WTC11 (cell line): ENCODE data around the gene PCDHA9.

ENCODE experiments used
- ATF2 ChIP-seq: sonication (generic); formaldehyde crosslinking; IDR thresholded peaks from 2 replicates; pipeline ENCODE4 v1.8.1; 2022; ENCODE audit warnings: low read depth, missing genetic modification reagents, borderline replicate concordance
- ATF3 ChIP-seq: sonication (generic); formaldehyde crosslinking; conservative IDR thresholded peaks from 2 replicates; pipeline ENCODE4 v1.8.1; 2022; ENCODE audit warnings: mild to moderate bottlenecking, missing genetic modification reagents
- CREM ChIP-seq: sonication (generic); formaldehyde crosslinking; IDR thresholded peaks from 2 replicates; pipeline ENCODE4 v1.8.1; 2022; ENCODE audit warnings: mild to moderate bottlenecking, missing genetic modification reagents, moderate library complexity
- GABPB1 ChIP-seq: sonication (generic); formaldehyde crosslinking; IDR thresholded peaks from 2 replicates; pipeline ENCODE4 v1.8.1; 2023; ENCODE audit warnings: mild to moderate bottlenecking, missing genetic modification reagents
- JUN ChIP-seq: sonication (generic); formaldehyde crosslinking; IDR thresholded peaks from 2 replicates; pipeline ENCODE4 v1.8.0; 2023; ENCODE audit warnings: mild to moderate bottlenecking, missing genetic modification reagents
- NFATC4 ChIP-seq: fragments of 250-450 bp; sonication (Bioruptor Pico); IDR thresholded peaks from 2 replicates; pipeline ENCODE4 v1.9.0; 2021; ENCODE audit warnings: mild to moderate bottlenecking
- NFYB ChIP-seq: sonication (generic); formaldehyde crosslinking; conservative IDR thresholded peaks from 2 replicates; pipeline ENCODE4 v1.8.0; 2022; ENCODE audit warnings: low read depth, missing genetic modification reagents
- PRDM15 ChIP-seq: sonication (generic); formaldehyde crosslinking; IDR thresholded peaks from 2 replicates; pipeline ENCODE4 v1.8.0; 2022; ENCODE audit warnings: missing genetic modification reagents
- RORB ChIP-seq: fragments of 250-450 bp; sonication (Bioruptor Pico); IDR thresholded peaks from 2 replicates; pipeline ENCODE4 v1.9.0; 2021; ENCODE audit warnings: mild to moderate bottlenecking
- ZNF263 ChIP-seq: sonication (generic); formaldehyde crosslinking; IDR thresholded peaks from 2 replicates; pipeline ENCODE4 v1.8.1; 2022; ENCODE audit warnings: low read depth, mild to moderate bottlenecking, moderate library complexity, missing genetic modification reagents
- TF ChIP-seq, protein P1 (sequence below): fragments of 200-600 bp; IDR thresholded peaks from 2 replicates; pipeline ENCODE4 v1.8.0; 2022; ENCODE audit warnings: antibody characterized with exemption
- TF ChIP-seq, protein P2 (sequence below): sonication (generic); formaldehyde crosslinking; IDR thresholded peaks from 2 replicates; pipeline ENCODE4 v1.8.0; 2022; ENCODE audit warnings: mild to moderate bottlenecking, missing genetic modification reagents
- TF ChIP-seq, protein P3 (sequence below): sonication (generic); formaldehyde crosslinking; conservative IDR thresholded peaks from 2 replicates; pipeline ENCODE4 v1.8.1; 2023; ENCODE audit warnings: mild to moderate bottlenecking, low read depth, missing genetic modification reagents, moderate library complexity

DNA sequence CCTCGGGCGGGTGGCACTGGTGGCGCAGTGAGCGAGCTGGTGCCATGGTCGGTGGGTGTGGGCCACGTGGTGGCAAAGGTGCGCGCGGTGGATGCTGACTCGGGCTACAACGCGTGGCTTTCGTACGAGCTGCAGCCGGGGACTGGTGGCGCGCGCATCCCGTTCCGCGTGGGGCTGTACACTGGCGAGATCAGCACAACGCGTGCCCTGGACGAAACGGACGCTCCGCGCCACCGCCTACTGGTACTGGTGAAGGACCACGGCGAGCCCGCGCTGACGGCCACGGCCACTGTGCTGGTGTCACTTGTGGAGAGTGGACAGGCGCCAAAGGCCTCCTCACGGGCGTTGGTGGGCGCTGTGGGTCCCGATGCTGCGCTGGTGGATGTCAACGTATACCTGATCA, 39.3 kb upstream of the PCDHA9 start:
- TF ChIP-seq RORB (CRISPR knock-in tag) (no peak), NFYB (CRISPR knock-in tag) (no peak), ZNF263 (CRISPR knock-in tag) (no peak), NFATC4 (CRISPR knock-in tag) (no peak), ATF3 (CRISPR knock-in tag) (no peak), ATF2 (CRISPR knock-in tag) (no peak), PRDM15 (CRISPR knock-in tag) (no peak), JUN (CRISPR knock-in tag) (no peak), GABPB1 (CRISPR knock-in tag) (no peak), CREM (CRISPR knock-in tag) (no peak)
- TF ChIP-seq, protein P1, sequence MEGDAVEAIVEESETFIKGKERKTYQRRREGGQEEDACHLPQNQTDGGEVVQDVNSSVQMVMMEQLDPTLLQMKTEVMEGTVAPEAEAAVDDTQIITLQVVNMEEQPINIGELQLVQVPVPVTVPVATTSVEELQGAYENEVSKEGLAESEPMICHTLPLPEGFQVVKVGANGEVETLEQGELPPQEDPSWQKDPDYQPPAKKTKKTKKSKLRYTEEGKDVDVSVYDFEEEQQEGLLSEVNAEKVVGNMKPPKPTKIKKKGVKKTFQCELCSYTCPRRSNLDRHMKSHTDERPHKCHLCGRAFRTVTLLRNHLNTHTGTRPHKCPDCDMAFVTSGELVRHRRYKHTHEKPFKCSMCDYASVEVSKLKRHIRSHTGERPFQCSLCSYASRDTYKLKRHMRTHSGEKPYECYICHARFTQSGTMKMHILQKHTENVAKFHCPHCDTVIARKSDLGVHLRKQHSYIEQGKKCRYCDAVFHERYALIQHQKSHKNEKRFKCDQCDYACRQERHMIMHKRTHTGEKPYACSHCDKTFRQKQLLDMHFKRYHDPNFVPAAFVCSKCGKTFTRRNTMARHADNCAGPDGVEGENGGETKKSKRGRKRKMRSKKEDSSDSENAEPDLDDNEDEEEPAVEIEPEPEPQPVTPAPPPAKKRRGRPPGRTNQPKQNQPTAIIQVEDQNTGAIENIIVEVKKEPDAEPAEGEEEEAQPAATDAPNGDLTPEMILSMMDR: no peak
- TF ChIP-seq, protein P2, sequence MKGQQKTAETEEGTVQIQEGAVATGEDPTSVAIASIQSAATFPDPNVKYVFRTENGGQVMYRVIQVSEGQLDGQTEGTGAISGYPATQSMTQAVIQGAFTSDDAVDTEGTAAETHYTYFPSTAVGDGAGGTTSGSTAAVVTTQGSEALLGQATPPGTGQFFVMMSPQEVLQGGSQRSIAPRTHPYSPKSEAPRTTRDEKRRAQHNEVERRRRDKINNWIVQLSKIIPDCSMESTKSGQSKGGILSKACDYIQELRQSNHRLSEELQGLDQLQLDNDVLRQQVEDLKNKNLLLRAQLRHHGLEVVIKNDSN (CRISPR knock-in tag): no peak
- TF ChIP-seq, protein P3, sequence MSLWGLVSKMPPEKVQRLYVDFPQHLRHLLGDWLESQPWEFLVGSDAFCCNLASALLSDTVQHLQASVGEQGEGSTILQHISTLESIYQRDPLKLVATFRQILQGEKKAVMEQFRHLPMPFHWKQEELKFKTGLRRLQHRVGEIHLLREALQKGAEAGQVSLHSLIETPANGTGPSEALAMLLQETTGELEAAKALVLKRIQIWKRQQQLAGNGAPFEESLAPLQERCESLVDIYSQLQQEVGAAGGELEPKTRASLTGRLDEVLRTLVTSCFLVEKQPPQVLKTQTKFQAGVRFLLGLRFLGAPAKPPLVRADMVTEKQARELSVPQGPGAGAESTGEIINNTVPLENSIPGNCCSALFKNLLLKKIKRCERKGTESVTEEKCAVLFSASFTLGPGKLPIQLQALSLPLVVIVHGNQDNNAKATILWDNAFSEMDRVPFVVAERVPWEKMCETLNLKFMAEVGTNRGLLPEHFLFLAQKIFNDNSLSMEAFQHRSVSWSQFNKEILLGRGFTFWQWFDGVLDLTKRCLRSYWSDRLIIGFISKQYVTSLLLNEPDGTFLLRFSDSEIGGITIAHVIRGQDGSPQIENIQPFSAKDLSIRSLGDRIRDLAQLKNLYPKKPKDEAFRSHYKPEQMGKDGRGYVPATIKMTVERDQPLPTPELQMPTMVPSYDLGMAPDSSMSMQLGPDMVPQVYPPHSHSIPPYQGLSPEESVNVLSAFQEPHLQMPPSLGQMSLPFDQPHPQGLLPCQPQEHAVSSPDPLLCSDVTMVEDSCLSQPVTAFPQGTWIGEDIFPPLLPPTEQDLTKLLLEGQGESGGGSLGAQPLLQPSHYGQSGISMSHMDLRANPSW: no peak
